CD8-positive, alpha-beta memory T cell (primary cell): ENCODE measurements around the gene INSYN2B. TPM values are rescaled to one million over a fixed set of nuclear protein-coding genes. Genes with fewer than 3 reads are reported as not detected.
"Not testable (repeated sequence)": the region's sequence is repeated elsewhere in the genome, so short reads cannot be mapped to it uniquely, and the experiment has no call there.

ENCODE experiments used
- CTCF ChIA-PET: fragments of 350-600 bp; sonication (Branson Sonifier 250); formaldehyde crosslinking; loops from one replicate; lab custom pipeline; 2021; ENCODE audit warnings: antibody characterized with exemption; lab: Charles Lee
- POLR2A ChIA-PET: fragments of 350-600 bp; sonication (Branson Sonifier 250); formaldehyde crosslinking; loops from one replicate; lab custom pipeline; 2021; ENCODE audit warnings: antibody characterized with exemption; lab: Charles Lee
- DNase-seq, 5 donors: peaks; one replicate each; pipeline versions ENCODE4 v3.0.0 to v3.0.0-alpha.2; 2020 to 2022; ENCODE audit warnings: mixed read lengths in 1 of 5
- H3K27ac ChIP-seq: one replicate; pipeline ENCODE4 v1.7.0; 2013; ENCODE audit warnings: low read depth, mild to moderate bottlenecking, low read length, moderate library complexity
- H3K27me3 ChIP-seq: 2 replicates; pipeline ENCODE4 v1.7.0; 2013; ENCODE audit warnings: low read length, mild to moderate bottlenecking; ENCODE audit not compliant: insufficient read depth, poor library complexity, severe bottlenecking
- H3K36me3 ChIP-seq: 2 replicates; pipeline ENCODE4 v1.7.0; 2013; ENCODE audit warnings: mild to moderate bottlenecking, low read length, moderate library complexity; ENCODE audit not compliant: insufficient read depth
- H3K4me1 ChIP-seq: 2 replicates; pipeline ENCODE4 v1.7.0; 2013; ENCODE audit warnings: mild to moderate bottlenecking, low read length, moderate library complexity; ENCODE audit not compliant: insufficient read depth
- H3K4me3 ChIP-seq: 2 replicates; pipeline ENCODE4 v1.7.0; 2013; ENCODE audit warnings: mild to moderate bottlenecking, low read length
- H3K9me3 ChIP-seq: 2 replicates; pipeline ENCODE4 v1.7.0; 2013; ENCODE audit warnings: mild to moderate bottlenecking, low read length
- H3K27ac Mint-ChIP-seq, 8 donors: one replicate each; pipeline ENCODE4 v1.8.0; 2020 to 2021; ENCODE audit warnings: mixed read lengths in 8 of 8, mild to moderate bottlenecking in 6 of 8, inconsistent platforms in 3 of 8, moderate library complexity in 3 of 8
- H3K27me3 Mint-ChIP-seq, 2 donors: one replicate each; pipeline ENCODE4 v1.8.0; 2020 to 2021; ENCODE audit warnings: mixed read lengths in 2 of 2, mild to moderate bottlenecking in 1 of 2, moderate library complexity in 1 of 2
- H3K36me3 Mint-ChIP-seq, 3 donors: one replicate each; pipeline ENCODE4 v1.8.0; 2020 to 2021; ENCODE audit warnings: mixed read lengths in 3 of 3, inconsistent platforms in 1 of 3, mild to moderate bottlenecking in 1 of 3
- H3K4me1 Mint-ChIP-seq, 3 donors: one replicate each; pipeline ENCODE4 v1.8.0; 2020 to 2021; ENCODE audit warnings: mixed read lengths in 3 of 3, inconsistent platforms in 1 of 3, mild to moderate bottlenecking in 1 of 3
- H3K4me3 Mint-ChIP-seq, 7 donors: one replicate each; pipeline ENCODE4 v1.8.0; 2020 to 2021; ENCODE audit warnings: mixed read lengths in 7 of 7, mild to moderate bottlenecking in 6 of 7, moderate library complexity in 4 of 7, inconsistent platforms in 2 of 7
- H3K9me3 Mint-ChIP-seq, 5 donors: one replicate each; pipeline ENCODE4 v1.8.0; 2020 to 2022; ENCODE audit warnings: mixed read lengths in 5 of 5, mild to moderate bottlenecking in 3 of 5, moderate library complexity in 2 of 5, inconsistent platforms in 1 of 5
- polyA plus RNA-seq: library from polyadenylated mRNA; unstranded; fragments of 300-500 nt; fragmentation: Illumina TruSeq; gene quantifications from one replicate; pipeline ENCODE4 v1.2.3, GENCODE V29; 2021
- total RNA-seq, 2 experiments: library from RNA; stranded (reverse); gene quantifications; one replicate each; pipeline ENCODE4 v1.2.3, GENCODE V29; 2021

INSYN2B gene
- total and polyA plus RNA-seq, 3 experiments from 2014 or later, result not detected

DNA sequence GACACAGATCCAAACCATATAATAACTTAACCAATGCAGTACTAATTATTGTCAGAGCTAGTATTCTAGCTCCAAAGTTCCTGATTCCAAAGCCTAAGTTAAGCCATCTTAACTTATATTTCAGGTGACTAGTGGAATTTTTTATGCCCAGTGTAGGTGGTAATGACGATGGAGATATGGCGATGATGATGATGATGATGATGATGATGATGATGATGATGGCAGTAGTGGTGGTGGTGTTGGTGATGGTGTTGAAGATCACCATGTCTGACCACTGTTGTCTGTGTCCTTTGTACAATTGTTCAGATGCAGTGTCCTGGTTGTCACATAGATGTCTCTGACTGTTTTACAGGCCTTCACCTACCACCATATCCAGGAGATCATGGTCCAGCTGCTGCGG is 139.9 kb downstream of the INSYN2B start:
- H3K4me3 ChIP-seq, result no peak overlapping the region
- peaks cover 31% of the 10 kb centered on the region for H3K36me3 ChIP-seq
- no peaks in the 10 kb centered on the region for H3K9me3 Mint-ChIP-seq
- no peak for DNase-seq
- no peaks in the 10 kb centered on the region for H3K27me3 Mint-ChIP-seq
- no peaks in the 10 kb centered on the region for H3K27me3 ChIP-seq
- no peak overlapping the region for H3K27ac ChIP-seq
- ChIA-PET POLR2A (no interaction called here), CTCF (no interaction called here)
- peak overlapping the region in 1 of 8 donors; percentile 33 for H3K27ac Mint-ChIP-seq
- no peaks in the 10 kb centered on the region for H3K4me1 ChIP-seq
- H3K4me1 Mint-ChIP-seq, result peaks cover 15 to 44% (median 21%) of the 10 kb centered on the region in 3 donors
- no peaks in the 10 kb centered on the region for H3K9me3 ChIP-seq
- no peak overlapping the region for H3K4me3 Mint-ChIP-seq
- H3K36me3 Mint-ChIP-seq, result peaks cover 26 to 76% (median 43%) of the 10 kb centered on the region in 3 donors

DNA sequence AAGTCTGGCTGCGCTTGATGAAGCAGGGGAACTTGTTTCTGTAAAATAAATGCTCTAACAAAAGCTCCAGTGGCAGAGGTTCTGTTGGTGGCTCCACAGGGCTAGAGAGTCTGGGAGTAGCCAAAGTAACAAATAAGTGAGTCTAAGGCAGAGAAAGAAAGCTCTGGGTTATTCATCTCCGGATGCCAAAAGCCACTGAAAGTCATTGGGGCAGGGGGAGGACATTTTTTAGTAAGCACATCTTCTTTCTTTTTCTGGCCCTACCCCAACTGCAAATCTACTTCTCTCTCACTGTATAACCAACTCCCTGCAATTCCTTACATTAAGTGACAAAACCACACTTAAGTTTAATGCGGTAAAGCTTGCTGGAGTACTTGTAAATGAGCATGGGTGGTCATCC is 141.6 kb downstream of the INSYN2B start:
- POLR2A ChIA-PET, result no interaction called here
- DNase-seq, result no peak
- H3K27ac ChIP-seq, result no peak overlapping the region
- CTCF ChIA-PET, result no interaction called here
- Mint-ChIP-seq H3K36me3 (peaks cover 26 to 63% (median 34%) of the 10 kb centered on the region in 3 donors), H3K9me3 (no peaks in the 10 kb centered on the region), H3K27ac (peak overlapping the region in 4 of 8 donors; percentile 10 to 83 (median 56)), H3K4me3 (no peak overlapping the region), H3K4me1 (peaks cover 12 to 36% (median 30%) of the 10 kb centered on the region in 3 donors), H3K27me3 (no peaks in the 10 kb centered on the region)
- peaks cover 31% of the 10 kb centered on the region for H3K36me3 ChIP-seq
- no peak overlapping the region for H3K4me3 ChIP-seq
- H3K27me3 ChIP-seq, result no peaks in the 10 kb centered on the region
- H3K9me3 ChIP-seq, result no peaks in the 10 kb centered on the region
- H3K4me1 ChIP-seq, result no peaks in the 10 kb centered on the region

DNA sequence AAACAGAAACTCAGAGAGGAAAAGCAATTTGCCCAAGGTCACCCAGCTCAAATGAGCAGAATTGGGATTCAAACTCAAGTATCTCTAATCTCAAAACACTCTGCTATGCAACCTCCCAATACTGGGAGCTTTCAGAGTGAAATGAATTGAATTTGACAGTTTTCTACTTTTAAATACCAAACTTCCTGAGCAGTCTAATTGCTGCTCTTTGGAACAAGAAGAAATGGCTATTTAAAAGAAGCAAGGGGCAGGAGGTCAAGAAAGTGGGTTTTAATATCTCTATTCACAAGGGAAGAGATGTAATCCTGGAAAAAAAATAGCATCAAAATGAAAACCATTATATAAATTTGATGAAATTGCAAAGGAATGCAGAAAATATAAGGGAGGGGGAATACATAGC is 142.6 kb downstream of the INSYN2B start:
- no peaks in the 10 kb centered on the region for H3K4me1 ChIP-seq
- no peaks in the 10 kb centered on the region for H3K27me3 ChIP-seq
- Mint-ChIP-seq H3K4me1 (peaks cover 15 to 45% (median 40%) of the 10 kb centered on the region in 3 donors), H3K36me3 (peaks cover 22 to 60% (median 32%) of the 10 kb centered on the region in 3 donors), H3K27ac (peak overlapping the region in 6 of 8 donors; percentile 2 to 86 (median 54)), H3K27me3 (no peaks in the 10 kb centered on the region), H3K9me3 (no peaks in the 10 kb centered on the region), H3K4me3 (no peak overlapping the region)
- H3K4me3 ChIP-seq, result no peak overlapping the region
- CTCF ChIA-PET, result interaction anchor here (0.8 kb wide), 1 partner anchor 11 kb away, joined by 3 read pairs; no protein-coding TSS in a partner anchor
- no peak overlapping the region for H3K27ac ChIP-seq
- no peaks in the 10 kb centered on the region for H3K9me3 ChIP-seq
- POLR2A ChIA-PET, result no interaction called here
- peaks cover 31% of the 10 kb centered on the region for H3K36me3 ChIP-seq
- DNase-seq, result no peak

DNA sequence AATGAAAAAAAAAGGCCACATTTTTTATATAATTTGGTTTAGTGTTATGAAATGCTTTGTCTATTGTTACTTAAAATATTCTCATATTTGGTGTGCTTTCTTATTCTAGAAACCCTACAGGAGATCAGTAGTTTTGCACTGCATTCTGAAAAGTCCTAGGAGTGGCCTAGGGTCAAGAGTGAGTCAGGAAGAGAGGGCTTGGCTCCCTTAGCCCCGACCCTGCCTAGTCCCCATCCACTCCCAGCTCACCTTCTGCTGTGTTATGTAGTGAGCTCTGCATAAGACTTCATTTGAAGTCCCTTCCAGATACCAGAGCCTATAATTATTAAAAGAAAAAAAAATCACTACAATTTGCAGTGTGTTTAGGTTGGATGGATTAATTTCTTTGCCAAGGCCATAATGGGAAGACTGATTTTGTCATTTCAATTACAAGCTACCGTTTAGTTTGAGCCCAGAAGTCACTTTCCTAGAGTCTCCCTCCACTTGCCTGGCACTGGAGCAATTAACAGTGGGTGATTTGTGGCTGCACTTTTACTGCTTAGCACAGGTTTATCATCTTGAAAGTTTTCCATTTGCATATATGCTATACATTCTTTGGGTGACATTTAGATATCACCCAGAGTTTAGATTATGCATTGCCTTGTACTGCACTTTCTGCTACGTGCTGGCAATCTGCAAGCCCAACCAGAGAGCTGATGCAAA is 143.3 kb downstream of the INSYN2B start:
- Histone ChIP-seq H3K36me3 (peaks cover 24% of the 10 kb centered on the region), H3K27ac (no peak overlapping the region), H3K4me3 (no peak overlapping the region), H3K4me1 (no peaks in the 10 kb centered on the region), H3K27me3 (no peaks in the 10 kb centered on the region), H3K9me3 (no peaks in the 10 kb centered on the region)
- peaks cover 15 to 52% (median 47%) of the 10 kb centered on the region in 3 donors for H3K4me1 Mint-ChIP-seq
- H3K36me3 Mint-ChIP-seq, result peaks cover 20 to 60% (median 35%) of the 10 kb centered on the region in 3 donors
- POLR2A ChIA-PET, result no interaction called here
- H3K27ac Mint-ChIP-seq, result peak overlapping the region in 5 of 8 donors; percentile 21 to 86 (median 34)
- no peaks in the 10 kb centered on the region for H3K27me3 Mint-ChIP-seq
- no peak overlapping the region for H3K4me3 Mint-ChIP-seq
- CTCF ChIA-PET, result interaction anchor here (0.8 kb wide), 1 partner anchor 10 kb away, joined by 3 read pairs; no protein-coding TSS in a partner anchor
- DNase-seq, result no peak
- H3K9me3 Mint-ChIP-seq, result no peaks in the 10 kb centered on the region

GRCh38 chr5:169834540-169834939 is 145.8 kb downstream of the INSYN2B start:
- H3K27me3 ChIP-seq, H3K4me3 ChIP-seq, H3K4me1 ChIP-seq, CTCF ChIA-PET, H3K27me3 Mint-ChIP-seq, H3K9me3 ChIP-seq, H3K9me3 Mint-ChIP-seq, H3K4me3 Mint-ChIP-seq, H3K36me3 ChIP-seq, POLR2A ChIA-PET, DNase-seq, H3K27ac ChIP-seq: not testable (repeated sequence)
- Mint-ChIP-seq H3K27ac (peak overlapping the region in 6 of 8 donors; percentile 8 to 88 (median 52)), H3K36me3 (peaks cover 0 to 43% (median 20%) of the 10 kb centered on the region in 3 donors), H3K4me1 (peaks cover 25 to 70% (median 64%) of the 10 kb centered on the region in 3 donors)

- H3K27ac ChIP-seq, H3K36me3 ChIP-seq, H3K9me3 Mint-ChIP-seq, DNase-seq, POLR2A ChIA-PET, CTCF ChIA-PET, H3K4me1 ChIP-seq, H3K9me3 ChIP-seq, H3K27me3 Mint-ChIP-seq, H3K27me3 ChIP-seq, H3K4me3 ChIP-seq: not testable (repeated sequence)
- Mint-ChIP-seq H3K4me1 (peaks cover 27 to 71% (median 67%) of the 10 kb centered on the region in 3 donors), H3K27ac (peak overlapping the region in 4 of 8 donors; percentile 13 to 64 (median 34)), H3K4me3 (peak overlapping the region in 1 of 7 donors; percentile 14), H3K36me3 (peaks cover 0 to 39% (median 21%) of the 10 kb centered on the region in 3 donors)
These were observed 146.5 kb downstream of the INSYN2B start for GRCh38 chr5:169833681-169834292.

DNA sequence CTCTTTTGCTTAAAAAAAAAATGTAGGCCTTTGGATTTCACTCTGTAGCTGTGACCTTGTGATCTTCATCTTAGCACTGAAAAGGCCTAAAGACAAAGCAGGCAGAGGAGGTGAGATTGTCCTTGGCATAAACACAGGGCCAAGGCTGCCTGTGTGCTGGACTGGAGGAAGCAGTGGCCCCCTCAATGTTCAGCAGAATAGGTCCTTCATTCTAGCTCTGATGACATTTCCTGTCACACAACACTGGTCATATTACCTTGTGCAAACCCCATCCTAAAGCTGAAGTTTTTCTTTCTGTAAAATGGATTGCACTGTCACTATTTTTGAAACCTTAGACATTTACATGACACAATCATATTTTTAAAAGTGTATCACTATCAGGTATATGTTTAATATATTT is 147.4 kb downstream of the INSYN2B start:
- H3K9me3 Mint-ChIP-seq, result no peaks in the 10 kb centered on the region
- no peaks in the 10 kb centered on the region for H3K36me3 ChIP-seq
- no peaks in the 10 kb centered on the region for H3K9me3 ChIP-seq
- H3K36me3 Mint-ChIP-seq, result peaks cover 0 to 34% (median 15%) of the 10 kb centered on the region in 3 donors
- CTCF ChIA-PET, result no interaction called here
- no peak overlapping the region for H3K27ac ChIP-seq
- DNase-seq, result no peak
- H3K4me1 Mint-ChIP-seq, result peaks cover 27 to 70% (median 65%) of the 10 kb centered on the region in 3 donors
- no peaks in the 10 kb centered on the region for H3K4me1 ChIP-seq
- H3K27me3 Mint-ChIP-seq, result no peaks in the 10 kb centered on the region
- POLR2A ChIA-PET, result no interaction called here
- no peak overlapping the region for H3K4me3 ChIP-seq
- H3K4me3 Mint-ChIP-seq, result no peak overlapping the region
- no peaks in the 10 kb centered on the region for H3K27me3 ChIP-seq
- H3K27ac Mint-ChIP-seq, result peak overlapping the region in 5 of 8 donors; percentile 18 to 85 (median 40)

- Histone ChIP-seq H3K27ac (no peak overlapping the region), H3K4me1 (no peaks in the 10 kb centered on the region), H3K36me3 (no peaks in the 10 kb centered on the region), H3K27me3 (no peaks in the 10 kb centered on the region), H3K9me3 (no peaks in the 10 kb centered on the region), H3K4me3 (no peak overlapping the region)
- H3K4me3 Mint-ChIP-seq, result no peak overlapping the region
- POLR2A ChIA-PET, result no interaction called here
- peaks cover 28 to 72% (median 64%) of the 10 kb centered on the region in 3 donors for H3K4me1 Mint-ChIP-seq
- H3K27me3 Mint-ChIP-seq, result no peaks in the 10 kb centered on the region
- H3K36me3 Mint-ChIP-seq, result peaks cover 0 to 34% (median 13%) of the 10 kb centered on the region in 3 donors
- no peak for DNase-seq
- no peaks in the 10 kb centered on the region for H3K9me3 Mint-ChIP-seq
- CTCF ChIA-PET, result no interaction called here
- peak overlapping the region in 5 of 8 donors; percentile 7 to 74 (median 35) for H3K27ac Mint-ChIP-seq
These were observed 148.0 kb downstream of the INSYN2B start for GRCh38 chr5:169832304-169832703.
